Astrocyte (in vitro differentiated cells and primary cell): ENCODE measurements around the gene NTM. TPM values are rescaled to one million over a fixed set of nuclear protein-coding genes. Genes with fewer than 3 reads are reported as not detected.

Experiments used
- DNase-seq: peaks from one replicate; pipeline ENCODE4 v3.0.0-alpha.2; 2010; ENCODE audit warnings: low read depth
- FAIRE-seq: peaks from 2 replicates; lab custom pipeline; 2011; peaks lifted over from hg19 to GRCh38; lab: Jason Lieb, UNC
- H2AFZ ChIP-seq: 2 replicates; pipeline ENCODE4 v1.6.0; 2012; ENCODE audit warnings: low read depth, low read length, inconsistent platforms
- H3K27ac ChIP-seq: 2 replicates; pipeline ENCODE4 v1.5.1; 2011; ENCODE audit warnings: low read depth, low read length, inconsistent platforms
- H3K27me3 ChIP-seq: 2 replicates; pipeline ENCODE4 v1.6.0; 2011; ENCODE audit warnings: low read length, inconsistent platforms; ENCODE audit not compliant: insufficient read depth
- H3K36me3 ChIP-seq: 2 replicates; pipeline ENCODE4 v1.5.1; 2011; ENCODE audit warnings: low read length, inconsistent platforms; ENCODE audit not compliant: insufficient read depth
- H3K4me1 ChIP-seq: 2 replicates; pipeline ENCODE4 v1.5.1; 2011; ENCODE audit warnings: low read length, inconsistent platforms; ENCODE audit not compliant: insufficient read depth
- H3K4me2 ChIP-seq: 2 replicates; pipeline ENCODE4 v1.6.0; 2012; ENCODE audit warnings: low read length, inconsistent platforms
- H3K4me3 ChIP-seq: 2 replicates; pipeline ENCODE4 v1.5.1; 2011; ENCODE audit warnings: low read depth, mild to moderate bottlenecking, low read length, inconsistent platforms; ENCODE audit not compliant: insufficient read depth
- H3K79me2 ChIP-seq: 2 replicates; pipeline ENCODE4 v1.6.0; 2012; ENCODE audit warnings: mild to moderate bottlenecking, low read length, inconsistent platforms; ENCODE audit not compliant: insufficient read depth
- H3K9ac ChIP-seq: 2 replicates; pipeline ENCODE4 v1.6.0; 2012; ENCODE audit warnings: mild to moderate bottlenecking, low read length, inconsistent platforms
- H3K9me3 ChIP-seq: 2 replicates; pipeline ENCODE4 v1.5.1; 2012; ENCODE audit warnings: low read depth, mild to moderate bottlenecking, low read length, inconsistent platforms; ENCODE audit not compliant: insufficient read depth
- H4K20me1 ChIP-seq: 2 replicates; pipeline ENCODE4 v1.6.0; 2012; ENCODE audit warnings: low read length, inconsistent platforms; ENCODE audit not compliant: insufficient read depth
- H3K27ac Mint-ChIP-seq: one replicate; pipeline ENCODE4 v1.8.0; 2021; ENCODE audit warnings: mild to moderate bottlenecking, mixed read lengths; ENCODE audit not compliant: unreplicated experiment
- H3K27me3 Mint-ChIP-seq: one replicate; pipeline ENCODE4 v1.8.0; 2021; ENCODE audit warnings: low read depth, mixed read lengths; ENCODE audit not compliant: unreplicated experiment
- H3K36me3 Mint-ChIP-seq: one replicate; pipeline ENCODE4 v1.8.0; 2021; ENCODE audit warnings: low read depth, mixed read lengths; ENCODE audit not compliant: unreplicated experiment
- H3K4me1 Mint-ChIP-seq: one replicate; pipeline ENCODE4 v1.8.0; 2021; ENCODE audit warnings: low read depth, mixed read lengths; ENCODE audit not compliant: unreplicated experiment
- H3K4me3 Mint-ChIP-seq: one replicate; pipeline ENCODE4 v1.8.0; 2021; ENCODE audit warnings: mild to moderate bottlenecking, moderate library complexity, mixed read lengths; ENCODE audit not compliant: unreplicated experiment
- H3K9me3 Mint-ChIP-seq: one replicate; pipeline ENCODE4 v1.8.0; 2021; ENCODE audit warnings: mild to moderate bottlenecking, mixed read lengths; ENCODE audit not compliant: unreplicated experiment
- EZH2 ChIP-seq: IDR thresholded peaks from 2 replicates; pipeline ENCODE4 v1.6.1; 2012; ENCODE audit warnings: mild to moderate bottlenecking, low read length, inconsistent platforms; ENCODE audit not compliant: insufficient read depth
- total RNA-seq: library from RNA; stranded (reverse); gene quantifications from 2 replicates; pipeline ENCODE4 v1.2.1, GENCODE V29; 2021
- TF ChIP-seq, protein P1 (sequence below): IDR thresholded peaks from 2 replicates; pipeline ENCODE4 v1.5.1; 2011; ENCODE audit warnings: low read depth, mild to moderate bottlenecking, inconsistent platforms, low read length, moderate library complexity; ENCODE audit not compliant: insufficient read depth

Gene NTM
- total RNA-seq, 1 donor from 2014 or later: 98.2 TPM

DNA sequence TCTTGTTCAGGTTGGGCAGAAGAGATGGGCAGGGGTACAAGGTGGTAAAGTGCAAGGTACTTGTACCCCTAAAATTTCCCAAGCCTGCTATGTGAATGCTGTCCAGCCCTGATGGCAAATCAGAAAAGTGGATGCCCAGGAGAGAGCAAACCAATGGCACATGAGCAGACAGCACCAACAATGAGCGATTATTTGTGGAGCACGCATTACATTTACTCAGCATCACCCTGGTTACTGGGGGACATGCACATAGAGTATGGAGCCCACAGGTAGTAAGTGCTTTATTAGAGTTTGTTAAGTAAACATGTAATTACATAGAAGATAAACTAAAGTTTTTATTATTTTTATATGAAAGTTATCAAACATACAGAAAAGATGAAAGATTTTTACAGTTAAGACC, 165.7 kb downstream of the NTM start:
- Mint-ChIP-seq H3K36me3 (no peaks in the 10 kb centered on the region), H3K9me3 (peaks cover 1% of the 10 kb centered on the region), H3K27me3 (peaks cover 61% of the 10 kb centered on the region), H3K27ac (no peak overlapping the region), H3K4me1 (no peaks in the 10 kb centered on the region), H3K4me3 (no peak overlapping the region)
- Histone ChIP-seq H3K27ac (no peak overlapping the region), H3K4me2 (no peak overlapping the region), H2AFZ (no peak overlapping the region), H3K9ac (no peak overlapping the region), H3K79me2 (no peaks in the 10 kb centered on the region), H3K27me3 (peaks cover 18% of the 10 kb centered on the region), H3K4me3 (no peak overlapping the region), H3K9me3 (no peaks in the 10 kb centered on the region), H4K20me1 (no peaks in the 10 kb centered on the region), H3K36me3 (no peaks in the 10 kb centered on the region), H3K4me1 (no peaks in the 10 kb centered on the region)
- FAIRE-seq (no peak), DNase-seq (no peak)
- TF ChIP-seq EZH2: no peak
- TF ChIP-seq, protein P1, sequence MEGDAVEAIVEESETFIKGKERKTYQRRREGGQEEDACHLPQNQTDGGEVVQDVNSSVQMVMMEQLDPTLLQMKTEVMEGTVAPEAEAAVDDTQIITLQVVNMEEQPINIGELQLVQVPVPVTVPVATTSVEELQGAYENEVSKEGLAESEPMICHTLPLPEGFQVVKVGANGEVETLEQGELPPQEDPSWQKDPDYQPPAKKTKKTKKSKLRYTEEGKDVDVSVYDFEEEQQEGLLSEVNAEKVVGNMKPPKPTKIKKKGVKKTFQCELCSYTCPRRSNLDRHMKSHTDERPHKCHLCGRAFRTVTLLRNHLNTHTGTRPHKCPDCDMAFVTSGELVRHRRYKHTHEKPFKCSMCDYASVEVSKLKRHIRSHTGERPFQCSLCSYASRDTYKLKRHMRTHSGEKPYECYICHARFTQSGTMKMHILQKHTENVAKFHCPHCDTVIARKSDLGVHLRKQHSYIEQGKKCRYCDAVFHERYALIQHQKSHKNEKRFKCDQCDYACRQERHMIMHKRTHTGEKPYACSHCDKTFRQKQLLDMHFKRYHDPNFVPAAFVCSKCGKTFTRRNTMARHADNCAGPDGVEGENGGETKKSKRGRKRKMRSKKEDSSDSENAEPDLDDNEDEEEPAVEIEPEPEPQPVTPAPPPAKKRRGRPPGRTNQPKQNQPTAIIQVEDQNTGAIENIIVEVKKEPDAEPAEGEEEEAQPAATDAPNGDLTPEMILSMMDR: no peak

DNA sequence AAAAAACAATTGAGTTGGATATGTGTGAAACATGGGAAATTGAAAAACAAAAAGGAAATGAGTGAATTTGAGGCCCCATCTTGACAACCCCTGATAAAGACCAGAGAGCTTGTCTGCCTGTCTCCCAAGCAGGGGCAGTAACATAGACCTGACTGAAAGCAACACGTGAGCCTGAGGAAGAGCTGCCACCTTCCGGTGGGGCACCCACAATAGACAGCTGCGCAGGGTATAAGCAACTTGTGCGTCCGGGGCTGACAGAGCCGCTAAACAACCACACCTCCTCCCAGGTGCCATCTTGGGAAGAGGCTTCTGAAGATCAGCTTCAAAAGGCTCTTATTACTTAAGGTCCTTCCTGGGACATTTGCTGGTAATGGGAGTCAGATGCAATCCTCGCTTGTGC, 166.8 kb downstream of the NTM start:
- Histone ChIP-seq H3K27me3 (peaks cover 12% of the 10 kb centered on the region), H3K9me3 (no peaks in the 10 kb centered on the region), H4K20me1 (no peaks in the 10 kb centered on the region), H2AFZ (no peak overlapping the region), H3K27ac (no peak overlapping the region), H3K36me3 (no peaks in the 10 kb centered on the region), H3K9ac (no peak overlapping the region), H3K4me1 (no peaks in the 10 kb centered on the region), H3K4me3 (no peak overlapping the region), H3K79me2 (no peaks in the 10 kb centered on the region), H3K4me2 (no peak overlapping the region)
- Mint-ChIP-seq H3K27me3 (peaks cover 59% of the 10 kb centered on the region), H3K9me3 (peaks cover 7% of the 10 kb centered on the region), H3K4me1 (no peaks in the 10 kb centered on the region), H3K4me3 (no peak overlapping the region), H3K27ac (no peak overlapping the region), H3K36me3 (no peaks in the 10 kb centered on the region)
- no peak for DNase-seq
- no peak for FAIRE-seq
- no peak for TF ChIP-seq EZH2
- TF ChIP-seq, protein P1: no peak

DNA sequence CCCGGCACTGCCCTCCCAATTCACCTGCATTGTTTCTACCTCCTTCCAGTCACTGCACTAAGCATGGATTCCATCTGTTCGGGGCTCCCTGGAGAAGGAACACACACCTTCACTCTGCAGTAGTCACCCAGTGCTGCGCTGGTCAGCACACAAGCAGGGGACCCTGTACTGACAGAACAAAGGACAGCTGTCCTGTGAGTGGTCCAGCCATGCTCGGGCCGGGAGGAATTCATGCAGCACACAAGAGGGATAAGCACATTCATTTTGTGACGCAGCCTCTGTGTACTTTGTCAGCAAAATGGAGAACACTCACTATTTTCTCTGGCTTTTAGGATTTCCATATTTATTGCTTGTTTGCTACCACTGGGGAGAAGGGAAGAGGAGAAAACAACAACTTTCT, 167.3 kb downstream of the NTM start:
- Histone ChIP-seq H3K9me3 (no peaks in the 10 kb centered on the region), H3K4me3 (no peak overlapping the region), H3K79me2 (no peaks in the 10 kb centered on the region), H3K4me1 (no peaks in the 10 kb centered on the region), H3K27me3 (peaks cover 12% of the 10 kb centered on the region), H3K36me3 (no peaks in the 10 kb centered on the region), H3K27ac (no peak overlapping the region), H4K20me1 (no peaks in the 10 kb centered on the region), H2AFZ (no peak overlapping the region), H3K9ac (no peak overlapping the region), H3K4me2 (no peak overlapping the region)
- Mint-ChIP-seq H3K36me3 (no peaks in the 10 kb centered on the region), H3K9me3 (peaks cover 7% of the 10 kb centered on the region), H3K4me1 (no peaks in the 10 kb centered on the region), H3K27ac (no peak overlapping the region), H3K4me3 (no peak overlapping the region), H3K27me3 (peaks cover 61% of the 10 kb centered on the region)
- no peak for TF ChIP-seq EZH2
- TF ChIP-seq, protein P1: no peak
- FAIRE-seq (no peak), DNase-seq (no peak)
